Measurements from ENCODE around the gene TCTN1. TPM values are rescaled to one million over a fixed set of nuclear protein-coding genes. Genes with fewer than 3 reads are reported as not detected.
A peak's percentile ranks its signal among the peaks of the same experiment; 100 is the strongest.
"Not testable (repeated sequence)": the region's sequence is repeated elsewhere in the genome, so short reads cannot be mapped to it uniquely, and the experiment has no call there.

TCTN1 gene
- total and polyA plus RNA-seq, 2 of the 13 experiments (the other 11 are each of a cell fraction or from before 2014, with no cell fraction given), result 13.6 to 16.0 TPM

DNA sequence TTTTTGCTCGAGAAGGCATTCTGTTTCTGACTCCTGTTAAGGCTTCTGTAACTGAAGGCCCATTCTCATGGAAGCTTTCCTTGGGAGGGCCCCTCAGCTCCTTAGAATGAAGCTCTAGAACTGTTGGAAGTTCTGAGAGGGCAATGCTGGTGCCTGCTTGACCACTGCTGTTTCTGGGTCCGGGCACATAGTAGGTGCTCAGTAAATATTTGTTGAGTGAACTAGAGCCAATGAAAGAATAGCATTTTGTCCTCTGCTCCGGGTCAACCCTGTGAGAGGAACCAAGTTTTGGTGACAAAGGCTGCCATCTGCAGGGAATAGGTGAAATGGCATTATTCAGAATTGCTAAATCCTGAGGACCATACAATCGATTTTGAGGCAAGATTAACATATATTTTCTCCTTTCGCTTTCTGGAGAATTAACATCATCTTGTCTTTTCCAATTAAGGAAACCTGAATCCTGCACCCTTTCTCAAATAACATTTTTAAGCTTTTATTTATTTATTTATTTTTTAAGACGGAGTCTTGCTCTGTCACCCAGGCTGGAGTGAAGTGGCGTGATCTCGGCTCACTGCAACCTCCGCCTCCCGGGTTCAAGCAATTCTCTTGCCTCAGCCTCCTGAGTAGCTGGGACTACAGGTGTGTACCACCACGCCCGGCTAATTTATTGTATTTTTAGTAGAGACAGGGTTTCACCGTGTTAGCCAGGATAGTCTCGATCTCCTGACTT is 11.7 kb upstream of the TCTN1 start:
- intact Hi-C loops (cut with micrococcal nuclease; ENCODE audit: unreplicated experiment), result loop anchor here (1.0 kb wide), 2 partner anchors 90 to 134 kb away; partner anchors contain the start of genes FAM216A and GPN3
- TF ChIP-seq, protein P1, sequence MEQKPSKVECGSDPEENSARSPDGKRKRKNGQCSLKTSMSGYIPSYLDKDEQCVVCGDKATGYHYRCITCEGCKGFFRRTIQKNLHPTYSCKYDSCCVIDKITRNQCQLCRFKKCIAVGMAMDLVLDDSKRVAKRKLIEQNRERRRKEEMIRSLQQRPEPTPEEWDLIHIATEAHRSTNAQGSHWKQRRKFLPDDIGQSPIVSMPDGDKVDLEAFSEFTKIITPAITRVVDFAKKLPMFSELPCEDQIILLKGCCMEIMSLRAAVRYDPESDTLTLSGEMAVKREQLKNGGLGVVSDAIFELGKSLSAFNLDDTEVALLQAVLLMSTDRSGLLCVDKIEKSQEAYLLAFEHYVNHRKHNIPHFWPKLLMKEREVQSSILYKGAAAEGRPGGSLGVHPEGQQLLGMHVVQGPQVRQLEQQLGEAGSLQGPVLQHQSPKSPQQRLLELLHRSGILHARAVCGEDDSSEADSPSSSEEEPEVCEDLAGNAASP (CRISPR knock-in tag; IDR thresholded peaks at IDR 0.05; ENCODE audit: borderline replicate concordance), result peak; percentile 57; the same call in 1 of the 2 replicates
- TF ChIP-seq GATAD2A (CRISPR knock-in tag; IDR thresholded peaks at IDR 0.05) (0 out of 2 replicates have a peak, but pooled peaks have one; percentile 45), ZKSCAN1 (IDR thresholded peaks at IDR 0.05; ENCODE audit: low read length) (peak; percentile 99), MIER2 (CRISPR knock-in tag; IDR thresholded peaks at IDR 0.05) (0 out of 2 replicates have a peak, but pooled peaks have one; percentile 17), SMC3 (IDR thresholded peaks at IDR 0.05; ENCODE audit: low read length) (peak; percentile 89), POGZ (CRISPR knock-in tag; IDR thresholded peaks at IDR 0.05) (peak; percentile 37; the same call in 1 of the 2 replicates), FOXA3 (CRISPR knock-in tag; IDR thresholded peaks at IDR 0.05) (0 out of 2 replicates have a peak, but pooled peaks have one; percentile 20), RCOR2 (CRISPR knock-in tag; IDR thresholded peaks at IDR 0.05) (peak; percentile 46; the same call in 1 of the 2 replicates), CEBPG (CRISPR knock-in tag; IDR thresholded peaks at IDR 0.05) (peak; percentile 74), SMAD3 (CRISPR knock-in tag; IDR thresholded peaks at IDR 0.05) (peak; percentile 54; the same call in 1 of the 2 replicates), SOX13 (CRISPR knock-in tag; conservative IDR thresholded peaks at IDR 0.05 in 1 of 2, IDR thresholded peaks at IDR 0.05 in 1 of 2) (0 out of 4 replicates have a peak, but pooled peaks of 1 of the 2 experiments have one; percentile 7), ZNF24 (IDR thresholded peaks at IDR 0.05) (0 out of 2 replicates have a peak, but pooled peaks have one; percentile 63), RXRB (CRISPR knock-in tag; IDR thresholded peaks at IDR 0.05; ENCODE audit: borderline replicate concordance) (peak; percentile 61), TEAD3 (CRISPR knock-in tag; optimal IDR thresholded peaks at IDR 0.05; ENCODE audit: borderline replicate concordance) (peak; percentile 32), RAD21 (CRISPR knock-in tag; IDR thresholded peaks at IDR 0.05) (peak; percentile 78), NR2F6 (CRISPR knock-in tag; IDR thresholded peaks at IDR 0.05) (peak; percentile 44; the same call in 1 of the 2 replicates), KLF16 (CRISPR knock-in tag; IDR thresholded peaks at IDR 0.05) (0 out of 4 replicates have a peak, but pooled peaks of 1 of the 2 experiments have one; percentile 18), MIXL1 (CRISPR knock-in tag; IDR thresholded peaks at IDR 0.05) (peak; percentile 26; the same call in 1 of the 2 replicates), HOXA3 (CRISPR knock-in tag; IDR thresholded peaks at IDR 0.05) (0 out of 2 replicates have a peak, but pooled peaks have one; percentile 20), ONECUT2 (CRISPR knock-in tag; IDR thresholded peaks at IDR 0.05) (peak; percentile 53; the same call in 1 of the 2 replicates), NFYB (CRISPR knock-in tag; IDR thresholded peaks at IDR 0.05) (peak; percentile 43; the same call in 1 of the 2 replicates), NFYC (CRISPR knock-in tag; IDR thresholded peaks at IDR 0.05) (0 out of 2 replicates have a peak, but pooled peaks have one; percentile 32), ZMYM2 (CRISPR knock-in tag; IDR thresholded peaks at IDR 0.05) (peak; percentile 83), STAG1 (CRISPR knock-in tag; IDR thresholded peaks at IDR 0.05) (peak; percentile 89), FOXA1 (CRISPR knock-in tag; IDR thresholded peaks at IDR 0.05) (peak; percentile 30; the same call in 1 of the 2 replicates)
- not testable (repeated sequence) for TF ChIP-seq SOX13, NR2F6, FOXA1 (IDR thresholded peaks at IDR 0.05)

More for the DNA sequence above, 11.7 kb upstream of the TCTN1 start:
- CTCF ChIA-PET (ENCODE audit: low intra/inter-chr PET ratio, low total read pairs), result interaction anchor here (1.2 to 5.2 kb wide), 6 partner anchors 49 to 247 kb away, joined by 3 to 171 read pairs (median 14); partner anchors contain the start of genes ARPC3, FAM216A and GPN3
- Histone ChIP-seq H3K4me1 (ENCODE audit: insufficient read depth, low read length) (peaks cover 15% of the 10 kb centered on the region), H3K4me2 (ENCODE audit: low read depth, low read length) (peak overlapping the region; percentile 25; the same call in 1 of the 2 replicates)
- H2AFZ ChIP-seq (ENCODE audit: low read length); H3K79me2 ChIP-seq (ENCODE audit: insufficient read depth, low read length); H3K27me3 ChIP-seq (ENCODE audit: control insufficient read depth in 1 of 2, insufficient read depth in 2 of 2, low read length in 2 of 2); H4K20me1 ChIP-seq (ENCODE audit: insufficient read depth, low read length); H3K9me3 ChIP-seq (ENCODE audit: low read length); BruUV-seq (replicated peaks); H3K36me3 ChIP-seq (replicated peaks in 1 of 2; ENCODE audit: control insufficient read depth in 1 of 2, insufficient read depth in 2 of 2, low read length in 2 of 2); H3K27ac ChIP-seq (ENCODE audit: extremely low read length, insufficient read depth, low read length); H3K9ac ChIP-seq (ENCODE audit: insufficient read depth, low read depth, low read length); H3K4me3 ChIP-seq (replicated peaks in 1 of 3; ENCODE audit: insufficient read depth in 1 of 3, low read depth in 2 of 3, low read length in 3 of 3): not testable (repeated sequence)
- FAIRE-seq (peak; percentile 76), DNase-seq (ENCODE audit: low spot score) (peak; percentile 70), ATAC-seq (peak; percentile 70)
- 21% methylated on average over 13 of the region's 14 CpGs for WGBS (ENCODE audit: low lambda C conversion rate)
- POLR2A ChIA-PET, result interaction anchor here (2.9 kb wide), 1 partner anchor 152 kb away, joined by 11 read pairs; the partner anchor contains the start of gene ARPC3
- in situ Hi-C loops (cut with HindIII; ENCODE audit: extremely low pct_ligation_motif_present, low pct_unique_long_range_greater_than_20kb), result loop anchor here (5.0 kb wide), 2 partner anchors 90 to 150 kb away; partner anchors contain the start of gene ARPC3
